IPS-18a (cell line): ENCODE results near the gene OCEL1.

Experiments
- H3K27ac ChIP-seq: one replicate; pipeline ENCODE4 v1.5.1; 2013; ENCODE audit warnings: low read length
- H3K27me3 ChIP-seq: one replicate; pipeline ENCODE4 v1.6.1; 2013; ENCODE audit warnings: mild to moderate bottlenecking, low read length; ENCODE audit not compliant: control insufficient read depth, insufficient read depth
- H3K36me3 ChIP-seq: one replicate; pipeline ENCODE4 v1.6.1; 2013; ENCODE audit warnings: low read depth, low read length; ENCODE audit not compliant: control insufficient read depth
- H3K4me1 ChIP-seq: one replicate; pipeline ENCODE4 v1.6.1; 2013; ENCODE audit warnings: low read depth, low read length; ENCODE audit not compliant: control insufficient read depth
- H3K4me3 ChIP-seq: one replicate; pipeline ENCODE4 v1.5.1; 2013; ENCODE audit warnings: low read length
- H3K9ac ChIP-seq: one replicate; pipeline ENCODE4 v1.6.1; 2013; ENCODE audit warnings: mild to moderate bottlenecking, low read length, moderate library complexity
- H3K9me3 ChIP-seq: one replicate; pipeline ENCODE4 v1.6.1; 2013; ENCODE audit warnings: low read depth, low read length; ENCODE audit not compliant: control insufficient read depth

OCEL1 gene

DNA sequence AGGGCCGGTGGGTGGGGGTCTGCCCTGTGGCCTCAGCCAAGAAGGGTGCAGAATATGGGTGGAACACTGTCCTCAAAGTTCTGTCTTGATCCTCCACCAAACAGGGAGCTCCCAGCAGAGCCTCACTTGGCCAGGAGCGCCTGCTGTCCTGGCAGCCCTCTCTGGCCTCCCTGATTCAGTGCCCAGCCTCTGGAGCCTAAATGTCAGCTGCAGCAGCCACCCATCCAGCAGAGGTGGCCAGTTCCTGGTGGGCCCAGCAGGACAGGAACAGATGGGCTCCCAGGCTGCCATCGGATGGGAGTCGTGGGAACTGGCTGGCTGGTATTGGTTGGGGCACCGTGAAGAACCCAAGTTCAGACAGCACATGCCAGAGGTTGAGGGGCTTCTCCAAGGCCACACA, 12.7 kb upstream of the OCEL1 start:
- Histone ChIP-seq H3K9ac (no peak overlapping the region), H3K27ac (no peak overlapping the region), H3K4me3 (no peak overlapping the region), H3K9me3 (no peaks in the 10 kb centered on the region), H3K36me3 (peaks cover 8% of the 10 kb centered on the region), H3K4me1 (peaks cover 13% of the 10 kb centered on the region), H3K27me3 (no peaks in the 10 kb centered on the region)

DNA sequence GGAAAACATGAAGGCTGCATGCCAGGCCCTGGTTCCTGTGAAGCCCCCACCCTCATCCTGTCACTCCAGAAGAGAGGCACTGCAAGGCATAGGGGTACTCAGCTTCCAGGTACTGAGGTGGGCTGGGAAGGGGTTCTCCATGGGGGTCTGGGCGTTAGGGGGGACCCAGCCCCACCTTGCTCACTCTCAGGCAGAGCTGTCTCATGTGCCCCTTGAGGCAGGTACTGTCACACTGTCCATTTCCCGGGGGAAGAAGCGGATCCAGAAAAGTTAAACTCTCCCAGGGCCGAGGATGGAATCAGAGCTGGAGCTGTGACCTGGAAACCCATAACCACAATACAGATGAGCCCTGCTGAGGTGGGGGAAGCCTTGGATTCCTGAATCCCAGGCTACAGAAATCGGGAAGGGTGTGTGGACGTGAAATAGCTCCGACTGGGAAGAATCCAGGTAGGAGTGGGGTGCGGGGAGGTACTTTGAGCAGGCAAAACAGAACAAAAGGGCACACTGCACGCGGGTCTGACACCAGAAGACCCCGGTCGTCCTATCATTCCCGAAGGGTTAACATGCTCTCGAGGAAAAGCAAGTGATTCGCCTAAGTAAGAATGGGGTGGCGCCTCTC, 11.4 kb upstream of the OCEL1 start:
- peaks cover 12% of the 10 kb centered on the region for H3K36me3 ChIP-seq
- no peaks in the 10 kb centered on the region for H3K27me3 ChIP-seq
- no peaks in the 10 kb centered on the region for H3K9me3 ChIP-seq
- H3K27ac ChIP-seq: peak overlapping the region; percentile 76
- H3K9ac ChIP-seq: peak overlapping the region; percentile 89
- H3K4me3 ChIP-seq: peak overlapping the region; percentile 75
- H3K4me1 ChIP-seq: peaks cover 9% of the 10 kb centered on the region

DNA sequence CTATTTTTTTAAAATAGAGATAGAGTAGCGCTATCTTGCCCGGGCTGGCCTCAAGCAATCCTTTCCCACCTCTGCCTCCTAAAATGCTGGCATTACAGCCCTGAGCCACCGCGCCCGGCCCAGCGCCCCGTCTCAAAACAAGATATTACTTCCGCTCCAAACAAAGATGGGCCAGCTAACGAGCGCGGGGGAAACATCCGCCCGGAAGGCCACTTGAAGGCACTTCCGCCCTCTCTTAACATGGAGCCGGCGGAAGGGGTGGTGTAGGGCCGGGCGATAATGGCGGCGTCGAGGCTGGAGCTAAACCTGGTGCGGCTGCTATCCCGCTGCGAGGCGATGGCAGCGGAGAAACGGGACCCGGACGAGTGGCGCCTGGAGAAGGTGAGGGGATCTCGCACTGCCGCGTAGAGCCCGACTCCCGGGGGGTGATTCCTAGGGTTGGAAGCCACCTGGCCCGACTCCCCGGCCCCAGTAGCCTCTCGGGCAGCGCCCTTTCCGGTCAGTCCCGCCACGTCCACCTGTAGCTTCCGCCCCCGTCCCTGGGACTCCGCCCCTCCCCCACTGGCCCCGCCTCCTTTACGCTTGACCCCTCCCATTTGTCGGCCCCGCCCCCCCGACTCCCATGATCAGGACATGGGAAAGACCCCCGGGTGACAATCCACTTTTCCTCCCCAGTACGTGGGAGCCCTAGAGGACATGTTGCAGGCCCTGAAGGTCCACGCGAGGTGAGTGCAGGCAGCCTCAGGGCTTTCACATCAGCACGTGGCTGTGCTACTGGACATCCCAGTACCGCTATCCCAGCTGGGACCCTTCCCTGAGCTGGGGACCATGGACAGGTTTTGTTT, 10.7 kb upstream of the OCEL1 start, which contains the start of gene USE1:
Gene USE1, plus strand, starts transcription at position 231 of the 845 bp plus-strand sequence. Its CDS starts 49 bp downstream, at position 280.
- peak within 1 kb of the TSS; percentile 76 for H3K27ac ChIP-seq
- H3K9me3 ChIP-seq: no peaks in the 10 kb centered on the region
- H3K4me3 ChIP-seq: peak within 1 kb of the TSS; percentile 75
- peak within 1 kb of the TSS; percentile 89 for H3K9ac ChIP-seq
- peaks cover 14% of the 10 kb centered on the region for H3K36me3 ChIP-seq
- H3K27me3 ChIP-seq: no peaks in the 10 kb centered on the region
- peaks cover 9% of the 10 kb centered on the region for H3K4me1 ChIP-seq

DNA sequence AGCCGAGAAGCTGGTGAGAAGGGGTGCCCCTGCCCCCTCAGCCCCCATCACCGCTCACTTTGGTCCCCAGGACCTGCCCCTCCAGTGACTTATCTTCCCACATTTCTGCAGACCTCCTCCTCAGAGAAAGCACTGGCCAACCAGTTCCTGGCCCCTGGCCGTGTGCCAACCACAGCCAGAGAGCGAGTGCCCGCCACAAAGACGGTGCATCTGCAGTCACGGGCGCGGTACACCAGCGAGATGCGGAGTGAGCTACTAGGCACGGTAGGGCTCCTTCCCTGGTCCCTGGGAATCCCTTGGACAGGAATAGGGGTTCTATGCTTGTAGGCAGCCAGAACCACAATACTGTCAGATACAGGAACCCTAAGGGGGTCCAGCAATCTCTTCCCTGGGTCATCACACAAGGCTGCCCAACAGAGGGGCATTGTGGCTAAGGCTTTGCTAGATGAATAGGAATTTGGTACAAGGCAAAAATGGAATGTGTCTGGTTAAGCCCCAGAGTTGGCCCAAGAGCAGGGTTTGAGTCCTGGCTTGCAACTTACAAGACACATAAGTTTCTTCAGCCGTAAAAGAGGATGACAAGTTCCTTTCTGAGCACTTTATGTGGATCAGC, 9.9 kb upstream of the OCEL1 start:
- H3K36me3 ChIP-seq: peaks cover 14% of the 10 kb centered on the region

DNA sequence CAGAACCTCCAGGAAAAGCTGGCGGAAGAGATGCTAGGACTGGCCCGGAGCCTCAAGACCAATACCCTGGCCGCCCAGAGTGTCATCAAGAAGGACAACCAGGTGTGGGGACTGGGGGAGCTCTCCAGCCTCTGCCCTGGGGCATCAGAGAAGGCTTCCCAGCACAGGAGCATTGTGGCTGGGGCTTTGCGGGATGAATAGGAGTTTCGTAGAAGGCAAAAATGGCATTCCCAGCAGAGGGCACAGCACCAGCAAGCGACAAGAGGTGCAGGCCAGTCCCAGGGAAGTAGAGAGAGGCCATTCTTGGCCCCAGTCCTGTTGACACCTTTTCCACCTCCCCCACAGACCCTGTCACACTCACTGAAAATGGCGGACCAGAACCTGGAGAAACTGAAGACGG, 6.7 kb upstream of the OCEL1 start:
- Histone ChIP-seq H3K27me3 (no peaks in the 10 kb centered on the region), H3K4me3 (no peak overlapping the region), H3K27ac (no peak overlapping the region), H3K36me3 (peaks cover 10% of the 10 kb centered on the region), H3K9me3 (no peaks in the 10 kb centered on the region), H3K4me1 (peaks cover 8% of the 10 kb centered on the region), H3K9ac (no peak overlapping the region)

More for the DNA sequence above, 9.9 kb upstream of the OCEL1 start:
- Histone ChIP-seq H3K4me3 (peak overlapping the region; percentile 75), H3K9me3 (no peaks in the 10 kb centered on the region), H3K27me3 (no peaks in the 10 kb centered on the region), H3K4me1 (peaks cover 9% of the 10 kb centered on the region), H3K9ac (peak overlapping the region; percentile 89), H3K27ac (peak overlapping the region; percentile 18)

DNA sequence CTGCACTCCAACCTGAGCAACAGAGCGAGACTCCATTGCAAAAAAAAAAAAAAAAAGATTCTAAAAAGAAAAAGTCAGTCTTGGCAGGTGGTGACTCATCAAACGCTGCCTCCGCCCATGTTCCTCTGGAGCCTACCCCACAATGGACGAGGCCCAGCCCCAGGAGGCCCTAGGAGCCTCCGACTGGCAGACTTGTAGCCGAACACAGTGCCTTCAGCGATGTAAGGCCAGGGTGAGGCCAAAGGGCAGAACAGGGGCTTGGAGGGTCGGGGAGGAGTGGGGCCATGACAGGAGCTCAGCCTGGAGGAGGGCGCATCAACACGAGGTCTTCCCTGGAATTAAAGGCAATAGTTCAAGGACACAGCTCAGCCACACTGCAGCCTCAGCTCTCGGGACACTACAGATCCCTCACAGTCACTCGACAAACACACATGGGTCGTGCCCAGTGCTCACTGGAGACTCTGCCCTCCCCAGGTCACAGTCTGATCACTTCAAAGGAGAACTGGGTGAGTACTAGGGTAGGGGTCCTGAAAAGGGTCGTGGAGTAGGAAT, 5.7 kb upstream of the OCEL1 start:
- no peak overlapping the region for H3K4me3 ChIP-seq
- H3K27ac ChIP-seq: no peak overlapping the region
- peaks cover 4% of the 10 kb centered on the region for H3K4me1 ChIP-seq
- peaks cover 10% of the 10 kb centered on the region for H3K36me3 ChIP-seq
- H3K27me3 ChIP-seq: no peaks in the 10 kb centered on the region
- no peaks in the 10 kb centered on the region for H3K9me3 ChIP-seq
- H3K9ac ChIP-seq: no peak overlapping the region

DNA sequence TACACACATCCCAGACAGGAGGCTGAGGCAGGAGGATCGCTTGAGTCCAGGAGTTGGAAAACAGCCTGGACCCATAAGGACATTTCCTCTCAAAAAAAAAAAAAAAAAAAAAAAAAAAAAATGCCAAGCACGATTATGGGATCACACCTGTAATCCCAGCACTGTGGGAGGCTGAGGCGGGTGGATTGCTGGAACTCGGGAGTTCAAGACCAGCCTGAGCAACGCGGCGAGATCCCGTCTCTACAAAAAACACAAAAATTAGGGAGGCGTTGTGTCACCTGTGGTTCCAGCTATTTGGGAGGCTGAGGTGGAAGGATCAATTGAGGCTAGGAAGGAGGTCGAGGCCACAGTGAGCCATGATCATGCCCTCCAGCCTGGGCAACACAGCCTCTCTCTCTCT, 973 bp upstream of the OCEL1 start:
- no peaks in the 10 kb centered on the region for H3K27me3 ChIP-seq
- H3K27ac ChIP-seq: no peak overlapping the region
- no peak overlapping the region for H3K9ac ChIP-seq
- peaks cover 4% of the 10 kb centered on the region for H3K36me3 ChIP-seq
- H3K9me3 ChIP-seq: no peaks in the 10 kb centered on the region
- H3K4me1 ChIP-seq: no peaks in the 10 kb centered on the region
- no peak overlapping the region for H3K4me3 ChIP-seq

DNA sequence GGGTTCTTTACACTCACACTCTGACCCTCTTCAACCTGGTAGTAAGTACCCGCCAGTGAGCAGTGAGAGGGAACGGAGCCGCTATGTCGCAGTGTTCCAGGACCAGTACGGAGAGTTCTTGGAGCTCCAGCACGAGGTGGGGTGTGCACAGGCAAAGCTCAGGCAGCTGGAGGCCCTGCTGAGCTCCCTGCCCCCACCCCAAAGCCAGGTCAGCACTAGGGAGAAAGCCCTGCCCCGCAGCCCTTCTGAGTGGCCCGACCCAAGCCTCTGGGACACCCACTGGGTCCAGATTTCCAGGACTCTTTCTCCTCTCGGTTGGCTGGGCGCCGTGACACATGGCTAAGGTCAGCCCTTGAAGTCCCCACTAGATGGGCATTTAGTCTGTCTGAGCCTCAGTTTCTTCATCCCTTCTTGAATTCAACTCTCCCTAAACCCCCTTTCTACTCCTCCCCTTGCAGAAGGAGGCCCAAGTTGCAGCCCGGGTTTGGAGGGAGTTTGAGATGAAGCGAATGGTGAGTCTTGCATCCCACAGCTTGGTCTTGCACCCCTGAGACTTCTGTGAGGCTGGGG, 1.9 kb downstream of the OCEL1 start:
- no peaks in the 10 kb centered on the region for H3K9me3 ChIP-seq
- no peaks in the 10 kb centered on the region for H3K4me1 ChIP-seq
- H3K9ac ChIP-seq: no peak overlapping the region
- no peak overlapping the region for H3K4me3 ChIP-seq
- peaks cover 20% of the 10 kb centered on the region for H3K36me3 ChIP-seq
- H3K27me3 ChIP-seq: no peaks in the 10 kb centered on the region
- no peak overlapping the region for H3K27ac ChIP-seq

DNA sequence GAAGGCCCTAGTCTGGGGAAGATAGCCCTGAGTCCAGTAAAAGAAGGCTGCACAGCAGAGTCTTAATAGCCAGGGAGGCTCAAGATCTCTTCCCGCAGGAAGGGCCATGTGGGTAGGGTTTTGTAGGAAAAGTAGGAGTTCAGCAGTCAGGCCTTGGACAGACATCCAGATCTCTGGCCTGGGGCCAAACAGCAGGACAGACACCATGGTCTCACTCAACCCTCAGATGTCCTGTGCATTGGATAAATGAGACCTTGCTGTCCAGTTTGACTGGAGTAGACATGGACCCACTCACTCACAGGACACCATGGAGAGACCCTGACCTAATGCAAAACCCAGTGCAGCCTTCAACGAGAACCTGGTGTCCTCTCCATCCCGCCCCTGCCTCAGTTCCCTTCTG, 3.9 kb downstream of the OCEL1 start:
- Histone ChIP-seq H3K4me3 (no peak overlapping the region), H3K9me3 (no peaks in the 10 kb centered on the region), H3K36me3 (peaks cover 26% of the 10 kb centered on the region), H3K27ac (no peak overlapping the region), H3K27me3 (no peaks in the 10 kb centered on the region), H3K9ac (no peak overlapping the region), H3K4me1 (no peaks in the 10 kb centered on the region)

DNA sequence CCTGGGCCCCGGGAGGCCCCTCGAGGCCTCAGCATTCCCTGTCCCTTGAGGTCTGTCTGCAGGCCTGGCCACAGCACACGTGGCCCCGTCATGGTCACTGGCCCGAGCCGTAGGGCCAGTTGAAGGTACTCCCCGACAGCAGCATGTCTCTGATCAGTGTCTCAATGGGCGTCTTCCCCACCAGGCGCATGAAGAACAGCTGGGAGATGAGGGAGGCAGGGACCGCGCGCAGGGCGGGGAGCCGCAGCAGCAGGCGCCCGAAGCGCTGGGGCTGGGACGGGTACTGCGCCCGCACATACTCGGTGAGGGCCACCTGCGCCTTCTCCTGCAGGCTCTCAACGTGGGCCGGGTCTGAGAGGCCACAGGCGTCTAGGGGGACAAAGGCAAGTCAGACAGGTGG, 6.2 kb downstream of the OCEL1 start:
- Histone ChIP-seq H3K4me3 (no peak overlapping the region), H3K27ac (no peak overlapping the region), H3K9ac (no peak overlapping the region)

DNA sequence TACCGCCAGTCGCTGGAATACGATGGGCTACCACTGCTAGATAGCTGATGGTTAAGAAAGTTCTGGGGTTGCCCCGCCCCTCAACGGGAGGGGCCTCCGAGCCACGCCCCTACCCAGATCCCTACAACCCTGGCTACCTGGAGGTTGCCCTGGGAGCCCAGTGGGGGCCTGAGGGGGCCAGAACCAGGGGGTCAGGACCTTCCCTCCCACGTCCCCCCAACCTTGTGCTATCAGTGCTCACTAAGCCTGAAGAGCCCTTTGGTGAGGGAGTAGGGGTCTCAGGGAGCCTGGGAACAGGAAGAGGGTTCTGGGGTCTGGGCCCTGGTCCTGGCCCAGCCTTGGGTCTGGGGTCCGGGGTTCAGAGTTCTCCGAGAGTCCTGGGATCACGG, 8.9 kb downstream of the OCEL1 start:
- H3K27ac ChIP-seq: peak overlapping the region; percentile 30
- H3K27me3 ChIP-seq: no peaks in the 10 kb centered on the region
- peaks cover 5% of the 10 kb centered on the region for H3K4me1 ChIP-seq
- H3K9ac ChIP-seq: peak overlapping the region; percentile 70
- peak overlapping the region; percentile 85 for H3K4me3 ChIP-seq
- H3K9me3 ChIP-seq: no peaks in the 10 kb centered on the region
- H3K36me3 ChIP-seq: peaks cover 36% of the 10 kb centered on the region

More for the DNA sequence above, 6.2 kb downstream of the OCEL1 start:
- no peaks in the 10 kb centered on the region for H3K9me3 ChIP-seq
- peaks cover 26% of the 10 kb centered on the region for H3K36me3 ChIP-seq
- peaks cover 5% of the 10 kb centered on the region for H3K4me1 ChIP-seq
- H3K27me3 ChIP-seq: no peaks in the 10 kb centered on the region
